ENCODE data around the gene GAS2L1.

DNA sequence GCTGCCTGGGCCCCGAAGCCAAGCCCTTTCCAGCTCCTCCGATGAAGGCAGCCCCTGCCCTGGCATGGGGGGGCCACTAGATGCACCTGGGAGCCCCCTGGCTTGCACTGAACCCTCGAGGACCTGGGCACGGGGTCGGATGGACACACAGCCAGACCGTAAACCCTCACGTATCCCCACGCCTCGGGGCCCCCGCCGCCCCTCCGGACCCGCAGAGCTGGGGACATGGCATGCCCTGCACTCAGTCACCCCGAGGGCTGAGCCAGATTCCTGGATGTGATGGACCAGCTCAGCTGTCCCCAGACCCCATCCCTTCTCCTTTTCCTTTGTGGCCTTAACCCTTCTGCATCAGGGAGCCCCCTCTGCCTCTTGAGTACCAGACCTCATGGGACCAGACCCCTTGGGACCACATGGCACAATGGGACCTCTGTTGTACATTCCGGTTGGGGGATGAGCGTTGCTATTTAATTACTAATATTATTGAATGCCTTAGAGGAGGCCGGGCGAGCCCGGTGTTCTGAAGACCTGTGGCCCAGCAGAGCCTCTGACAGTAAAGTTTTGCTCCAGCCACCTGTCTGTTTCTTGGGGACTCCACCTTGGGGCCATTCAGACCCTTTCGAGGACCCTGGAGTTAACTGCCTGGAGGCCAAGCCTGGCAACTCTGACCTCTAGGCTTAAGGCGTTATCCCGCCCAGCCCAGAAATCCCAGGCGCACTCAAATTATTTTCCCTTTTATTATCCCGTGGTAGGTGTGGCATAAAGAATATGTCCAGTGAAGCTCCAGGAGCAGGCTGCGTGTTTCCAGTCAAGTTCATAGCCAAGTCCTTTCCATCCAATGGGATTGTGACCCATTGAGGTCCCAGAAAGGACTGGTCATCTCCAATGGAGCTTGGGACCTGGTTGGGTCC is 6.0 kb downstream of the GAS2L1 start:
- TF ChIP-seq, protein P1, sequence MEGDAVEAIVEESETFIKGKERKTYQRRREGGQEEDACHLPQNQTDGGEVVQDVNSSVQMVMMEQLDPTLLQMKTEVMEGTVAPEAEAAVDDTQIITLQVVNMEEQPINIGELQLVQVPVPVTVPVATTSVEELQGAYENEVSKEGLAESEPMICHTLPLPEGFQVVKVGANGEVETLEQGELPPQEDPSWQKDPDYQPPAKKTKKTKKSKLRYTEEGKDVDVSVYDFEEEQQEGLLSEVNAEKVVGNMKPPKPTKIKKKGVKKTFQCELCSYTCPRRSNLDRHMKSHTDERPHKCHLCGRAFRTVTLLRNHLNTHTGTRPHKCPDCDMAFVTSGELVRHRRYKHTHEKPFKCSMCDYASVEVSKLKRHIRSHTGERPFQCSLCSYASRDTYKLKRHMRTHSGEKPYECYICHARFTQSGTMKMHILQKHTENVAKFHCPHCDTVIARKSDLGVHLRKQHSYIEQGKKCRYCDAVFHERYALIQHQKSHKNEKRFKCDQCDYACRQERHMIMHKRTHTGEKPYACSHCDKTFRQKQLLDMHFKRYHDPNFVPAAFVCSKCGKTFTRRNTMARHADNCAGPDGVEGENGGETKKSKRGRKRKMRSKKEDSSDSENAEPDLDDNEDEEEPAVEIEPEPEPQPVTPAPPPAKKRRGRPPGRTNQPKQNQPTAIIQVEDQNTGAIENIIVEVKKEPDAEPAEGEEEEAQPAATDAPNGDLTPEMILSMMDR (IDR thresholded peaks at IDR 0.05): no peak
- no peak for TF ChIP-seq POLR2A (IDR thresholded peaks at IDR 0.05)

Measured in heart left ventricle (tissue), 13 donors.